Spleen (tissue), 11 donors: ENCODE measurements around the gene MLST8. TPM values are rescaled to one million over a fixed set of nuclear protein-coding genes. Genes with fewer than 3 reads are reported as not detected.
A peak's percentile ranks its signal among the peaks of the same experiment; 100 is the strongest.

Source experiments
- DNase-seq: peaks from one replicate; pipeline ENCODE4 v3.0.0-alpha.2; 2020
- H3K27ac ChIP-seq, 8 donors: fragments of 200-600 bp; sonication (generic) in 7 of 8; 1 replicate in 4 of 8; 2 replicates in 4 of 8; pipeline versions ENCODE4 v1.5.0 to v1.8.0; 2016 to 2021; ENCODE audit warnings: inconsistent platforms in 4 of 8, mild to moderate bottlenecking in 4 of 8, moderate library complexity in 1 of 8
- H3K27me3 ChIP-seq, 7 donors: fragments of 200-600 bp; sonication (generic) in 6 of 7; replicated peaks in 1 of 7; 1 replicate in 4 of 7; 2 replicates in 3 of 7; pipeline versions ENCODE4 v1.5.0 to v1.8.0; 2016 to 2021; ENCODE audit warnings: inconsistent platforms in 3 of 7, mild to moderate bottlenecking in 1 of 7
- H3K36me3 ChIP-seq, 6 donors: fragments of 200-600 bp; sonication (generic) in 5 of 6; 1 replicate in 4 of 6; 2 replicates in 2 of 6; pipeline versions ENCODE4 v1.5.0 to v1.8.0; 2016 to 2021; ENCODE audit warnings: inconsistent platforms in 2 of 6
- H3K4me1 ChIP-seq, 6 donors: fragments of 200-600 bp; sonication (generic) in 5 of 6; 1 replicate in 3 of 6; 2 replicates in 3 of 6; pipeline versions ENCODE4 v1.5.0 to v1.8.0; 2016 to 2021; ENCODE audit warnings: inconsistent platforms in 3 of 6
- H3K4me3 ChIP-seq, 8 donors: fragments of 200-600 bp; sonication (generic) in 7 of 8; 1 replicate in 4 of 8; 2 replicates in 4 of 8; pipeline versions ENCODE4 v1.5.0 to v1.8.0; 2016 to 2021; ENCODE audit warnings: inconsistent platforms in 4 of 8, mild to moderate bottlenecking in 4 of 8, moderate library complexity in 2 of 8
- H3K9me3 ChIP-seq, 8 donors: fragments of 200-600 bp; sonication (generic) in 7 of 8; 1 replicate in 4 of 8; 2 replicates in 4 of 8; pipeline versions ENCODE4 v1.5.0 to v1.8.0; 2016 to 2021; ENCODE audit warnings: inconsistent platforms in 4 of 8
- CTCF ChIP-seq, 11 experiments: fragments of 200-600 bp in 7 of 11; fragments of 450-650 bp in 4 of 11; sonication (generic) in 4 of 11; IDR thresholded peaks in 8 of 11; conservative IDR thresholded peaks in 3 of 11; 1 replicate in 7 of 11; 2 replicates in 4 of 11; pipeline versions ENCODE4 v1.4.0 to v1.8.0; 2016 to 2021; ENCODE audit warnings: antibody characterized with exemption in 11 of 11, inconsistent platforms in 4 of 11, mild to moderate bottlenecking in 1 of 11
- POLR2A ChIP-seq, 3 donors: fragments of 450-650 bp; IDR thresholded peaks; one replicate each; pipeline ENCODE4 v1.5.1; 2017; ENCODE audit warnings: antibody characterized with exemption in 3 of 3, mild to moderate bottlenecking in 1 of 3
- POLR2AphosphoS5 ChIP-seq, 3 donors: sonication (generic); formaldehyde crosslinking; IDR thresholded peaks; one replicate each; pipeline ENCODE4 v1.5.1; 2017; ENCODE audit warnings: antibody characterized with exemption in 3 of 3
- WGBS, 5 donors: extraction: QIAGEN DNeasy Blood & Tissue Kit in 3 of 5; methylation state at CpG; one replicate each; pipeline versions ENCODE4 v1.1.5 to v1.1.7; 2013 to 2018; 5-methylcytosine and 5-hydroxymethylcytosine counted together
- intact Hi-C: fragments of 100-400 bp; cut with DNase I; formaldehyde crosslinking; loops from one replicate; pipeline ENCODE4 v1.15.0; 2023; ENCODE audit warnings: low total_unique reads
- polyA plus RNA-seq, 3 donors: library from polyadenylated mRNA; stranded (reverse); fragments of 200-250 nt; gene quantifications; one replicate each; pipeline ENCODE4 v1.2.1, GENCODE V29; 2013
- total RNA-seq, 7 donors: library from RNA; depleted of rRNA in 3 of 7; stranded (reverse); fragments of >200 nt in 3 of 7; fragmentation: NEBNext Ultra II Directional in 4 of 7; extraction: Animal tissue kit (Norgen Biotek cat#: 25700) in 4 of 7; gene quantifications; one replicate each; pipeline versions ENCODE4 v1.1.0 to v1.2.1, GENCODE V29; 2016 to 2021
- donor health status: healthy with polysubstance abuse.
- donor health status: DM: no; HTN: no; CAD: no; lungs with moderate emphysema.
- donor health status: DM: no; HTN: no; CAD: no.
- donor health status: Bipolar disorder and iron deficiency.
- donor health status: healthy.
- donor health status: DM: no; HTN: no; CAD: no.
- donor health status: DM: yes; HTN: yes; CAD: no.

MLST8 gene
- total and polyA plus RNA-seq, 10 donors: 25.0 to 61.7 (median 40.6) TPM

- Histone ChIP-seq H3K4me3 (no peak overlapping the region), H3K27me3 (peaks cover 0 to 53% (median 26%) of the 10 kb centered on the region in 7 donors), H3K27ac (no peak overlapping the region), H3K9me3 (no peaks in the 10 kb centered on the region), H3K36me3 (peaks cover 13 to 88% (median 56%) of the 10 kb centered on the region in 6 donors), H3K4me1 (peaks cover 11 to 47% (median 30%) of the 10 kb centered on the region in 6 donors)
- DNase-seq: peak; percentile 72
- TF ChIP-seq POLR2AphosphoS5 (IDR thresholded peaks at IDR 0.05) (peak in 2 of 3 donors; percentile 18 to 39), POLR2A (IDR thresholded peaks at IDR 0.05) (no peak), CTCF (IDR thresholded peaks at IDR 0.05 in 8 of 11, conservative IDR thresholded peaks at IDR 0.05 in 3 of 11) (no peak)
- intact Hi-C loops: no loop called here
- WGBS, 5 donors: 86 to 96% (median 94%) methylated on average over 19 to 28 of the region's 28 CpGs
These were observed 30.0 kb downstream of the MLST8 start for GRCh38 chr16:2235234-2235651.

GRCh38 chr16:2235695-2236336, 30.6 kb downstream of the MLST8 start:
- peak; percentile 72 for DNase-seq
- Histone ChIP-seq H3K9me3 (no peaks in the 10 kb centered on the region), H3K4me1 (peaks cover 11 to 41% (median 25%) of the 10 kb centered on the region in 6 donors), H3K27me3 (peaks cover 0 to 53% (median 26%) of the 10 kb centered on the region in 7 donors), H3K27ac (no peak overlapping the region), H3K4me3 (no peak overlapping the region), H3K36me3 (peaks cover 13 to 88% (median 53%) of the 10 kb centered on the region in 6 donors)
- WGBS, 5 donors: 84 to 91% (median 86%) methylated on average over 11 to 19 of the region's 19 CpGs
- TF ChIP-seq POLR2A (IDR thresholded peaks at IDR 0.05) (no peak), POLR2AphosphoS5 (IDR thresholded peaks at IDR 0.05) (no peak), CTCF (IDR thresholded peaks at IDR 0.05 in 8 of 11, conservative IDR thresholded peaks at IDR 0.05 in 3 of 11) (no peak)
- intact Hi-C loops: no loop called here

GRCh38 chr16:2236337-2237101, 31.3 kb downstream of the MLST8 start, which contains the start of gene DNASE1L2:
TSS of gene DNASE1L2 (plus strand) at chr16:2236444. CDS start at chr16:2236817, 373 bp downstream.
- TF ChIP-seq CTCF (IDR thresholded peaks at IDR 0.05 in 8 of 11, conservative IDR thresholded peaks at IDR 0.05 in 3 of 11): no peak
- TF ChIP-seq POLR2AphosphoS5 (IDR thresholded peaks at IDR 0.05): peak in 2 of 3 donors; percentile 35 to 48
- peaks cover 11 to 34% (median 20%) of the 10 kb centered on the region in 6 donors for H3K4me1 ChIP-seq
- 12 to 32% (median 16%) methylated on average over 15 to 64 of the region's 64 CpGs; no CpG with 5 or more reads in 1 of the 5 donors for WGBS, 5 donors
- H3K9me3 ChIP-seq: no peaks in the 10 kb centered on the region
- H3K27ac ChIP-seq: no peak within 1 kb of the TSS
- H3K27me3 ChIP-seq: peaks cover 0 to 53% (median 26%) of the 10 kb centered on the region in 7 donors
- peak within 1 kb of the TSS in 2 of 8 donors; percentile 13 to 30 for H3K4me3 ChIP-seq
- intact Hi-C loops: no loop called here
- H3K36me3 ChIP-seq: peaks cover 13 to 88% (median 46%) of the 10 kb centered on the region in 6 donors
- DNase-seq: peak; percentile 72

GRCh38 chr16:2237102-2237482, 31.8 kb downstream of the MLST8 start:
- DNase-seq: no peak
- peak overlapping the region in 1 of 8 donors; percentile 30 for H3K4me3 ChIP-seq
- peaks cover 0 to 53% (median 26%) of the 10 kb centered on the region in 7 donors for H3K27me3 ChIP-seq
- H3K27ac ChIP-seq: no peak overlapping the region
- intact Hi-C loops: no loop called here
- no peak for TF ChIP-seq CTCF (IDR thresholded peaks at IDR 0.05 in 8 of 11, conservative IDR thresholded peaks at IDR 0.05 in 3 of 11)
- TF ChIP-seq POLR2A (IDR thresholded peaks at IDR 0.05): no peak
- no peak for TF ChIP-seq POLR2AphosphoS5 (IDR thresholded peaks at IDR 0.05)
- WGBS, 5 donors: 12 to 15% (median 12%) methylated on average over 26 to 40 of the region's 40 CpGs; no CpG with 5 or more reads in 1 of the 5 donors
- H3K36me3 ChIP-seq: peaks cover 13 to 88% (median 41%) of the 10 kb centered on the region in 6 donors
- peaks cover 11 to 31% (median 19%) of the 10 kb centered on the region in 6 donors for H3K4me1 ChIP-seq
- H3K9me3 ChIP-seq: no peaks in the 10 kb centered on the region
